H1 (cell line): ENCODE measurements around the gene MAFG.

ENCODE experiments used
- CEBPB ChIP-seq: IDR thresholded peaks from 2 replicates; pipeline ENCODE4 v1.6.1; 2012; ENCODE audit warnings: low read depth, low read length
- CREB1 ChIP-seq: IDR thresholded peaks from 2 replicates; pipeline ENCODE4 v1.6.1; 2012; ENCODE audit warnings: inconsistent platforms
- CTCF ChIP-seq, 3 experiments: IDR thresholded peaks; 1 replicate in 2 of 3; 2 replicates in 1 of 3; pipeline versions ENCODE4 v1.5.1 to v1.6.1; 2011; ENCODE audit warnings: low read length in 3 of 3, mild to moderate bottlenecking in 3 of 3, inconsistent platforms in 2 of 3, low read depth in 1 of 3, moderate library complexity in 1 of 3; ENCODE audit not compliant: insufficient read depth in 1 of 3; ENCODE audit errors: control extremely low read depth in 1 of 3
- GABPA ChIP-seq: IDR thresholded peaks from 2 replicates; pipeline ENCODE4 v1.6.1; 2011; ENCODE audit warnings: mild to moderate bottlenecking, low read length, moderate library complexity, borderline replicate concordance; ENCODE audit not compliant: insufficient read depth
- KDM5A ChIP-seq: fragments of 200-600 bp; IDR thresholded peaks from 2 replicates; pipeline ENCODE4 v1.7.1; 2012; ENCODE audit warnings: mild to moderate bottlenecking, low read length, inconsistent platforms, mixed read lengths
- MAX ChIP-seq: IDR thresholded peaks from 2 replicates; pipeline ENCODE4 v1.6.1; 2012; ENCODE audit warnings: inconsistent platforms
- POLR2A ChIP-seq, 2 experiments: IDR thresholded peaks; 1 replicate in 1 of 2; 2 replicates in 1 of 2; pipeline ENCODE4 v1.6.1; 2011; ENCODE audit warnings: low read depth in 2 of 2, low read length in 2 of 2, mild to moderate bottlenecking in 2 of 2; ENCODE audit errors: control extremely low read depth in 1 of 2
- POLR2AphosphoS5 ChIP-seq: IDR thresholded peaks from 2 replicates; pipeline ENCODE4 v1.6.1; 2011; ENCODE audit warnings: low read depth, low read length
- RBBP5 ChIP-seq: IDR thresholded peaks from 2 replicates; pipeline ENCODE4 v1.7.1; 2012; ENCODE audit warnings: low read depth, mild to moderate bottlenecking, inconsistent platforms, low read length, moderate library complexity, borderline replicate concordance
- SP2 ChIP-seq: IDR thresholded peaks from 2 replicates; pipeline ENCODE4 v1.6.1; 2012; ENCODE audit warnings: mild to moderate bottlenecking, low read length, inconsistent platforms
- ZNF274 ChIP-seq: IDR thresholded peaks from 2 replicates; pipeline ENCODE4 v1.7.0; 2012; ENCODE audit warnings: low read length, borderline replicate concordance; ENCODE audit errors: extremely low read depth

- TF ChIP-seq CTCF (IDR thresholded peaks at IDR 0.05; ENCODE audit: control extremely low read depth in 1 of 3, insufficient read depth in 1 of 3, low read depth in 1 of 3, low read length in 3 of 3) (no peak), RBBP5 (no peak), POLR2A (IDR thresholded peaks at IDR 0.05; ENCODE audit: control extremely low read depth in 1 of 2, low read depth in 2 of 2, low read length in 2 of 2) (no peak), CREB1 (no peak), POLR2AphosphoS5 (no peak), GABPA (no peak), MAX (no peak), KDM5A (no peak), ZNF274 (no peak), CEBPB (no peak), SP2 (no peak)
Measured at GRCh38 chr17:81954131-81955057, 26.9 kb upstream of the MAFG start.
